ENCODE data around the gene PHF21B.

PHF21B gene

DNA sequence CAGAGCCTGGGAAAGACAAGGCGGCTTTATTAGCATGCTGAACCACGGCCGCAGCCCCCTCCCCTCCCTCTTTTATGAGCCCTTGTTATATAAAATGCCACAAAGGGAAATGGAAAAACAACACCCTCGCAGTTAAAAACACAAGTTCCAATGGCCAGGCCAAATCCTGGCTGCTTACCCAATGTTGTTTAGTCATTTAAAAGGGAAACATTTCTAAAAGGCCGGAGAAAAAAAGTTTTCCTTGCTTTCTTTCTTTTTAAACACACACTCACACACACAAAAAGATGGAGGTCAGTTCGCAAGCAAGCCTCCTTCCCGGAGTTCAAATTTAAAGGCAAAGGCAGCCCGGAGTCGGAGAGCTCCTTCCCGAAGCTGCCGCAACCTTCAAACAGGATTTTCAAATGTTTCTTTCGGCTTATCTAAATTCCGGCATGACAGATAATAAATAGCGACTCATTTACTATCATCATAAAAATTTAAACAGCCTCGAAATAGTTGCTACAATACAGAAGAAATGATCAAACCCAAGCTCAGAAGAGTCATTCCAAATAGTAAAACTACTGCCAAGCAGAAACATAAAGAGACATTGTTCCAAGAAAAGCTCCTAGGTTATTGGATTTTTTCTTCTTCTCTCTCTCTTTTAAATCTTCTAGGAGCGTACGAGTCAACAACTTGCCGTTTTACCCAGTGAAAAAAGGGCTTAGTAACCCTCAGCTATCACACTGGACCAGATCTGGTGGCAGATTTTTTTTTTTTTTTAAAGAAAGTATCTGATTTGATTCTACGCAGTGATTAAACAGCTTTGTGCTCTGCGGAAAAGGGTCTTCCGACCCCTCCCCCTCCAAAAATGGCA is 3.5 kb downstream of the PHF21B start:
- peaks cover 2% of the 10 kb centered on the region for H3K36me3 Mint-ChIP-seq
- CTCF ChIA-PET: no interaction called here
- no peak for DNase-seq
- no peaks in the 10 kb centered on the region for H3K9me3 Mint-ChIP-seq
- H3K27ac Mint-ChIP-seq: no peak overlapping the region
- H3K27me3 Mint-ChIP-seq: peaks cover 73% of the 10 kb centered on the region
- H3K4me3 Mint-ChIP-seq: no peak overlapping the region
- H3K4me1 Mint-ChIP-seq: peaks cover 11% of the 10 kb centered on the region

- no peak overlapping the region for H3K27ac Mint-ChIP-seq
- H3K27me3 Mint-ChIP-seq: peaks cover 33% of the 10 kb centered on the region
- no peaks in the 10 kb centered on the region for H3K36me3 Mint-ChIP-seq
- H3K4me1 Mint-ChIP-seq: peaks cover 4% of the 10 kb centered on the region
- H3K4me3 Mint-ChIP-seq: no peak overlapping the region
- H3K9me3 Mint-ChIP-seq: no peaks in the 10 kb centered on the region
- no peak for DNase-seq
- CTCF ChIA-PET: no interaction called here
Observed at GRCh38 chr22:45001653-45002052, 8.2 kb downstream of the PHF21B start.

DNA sequence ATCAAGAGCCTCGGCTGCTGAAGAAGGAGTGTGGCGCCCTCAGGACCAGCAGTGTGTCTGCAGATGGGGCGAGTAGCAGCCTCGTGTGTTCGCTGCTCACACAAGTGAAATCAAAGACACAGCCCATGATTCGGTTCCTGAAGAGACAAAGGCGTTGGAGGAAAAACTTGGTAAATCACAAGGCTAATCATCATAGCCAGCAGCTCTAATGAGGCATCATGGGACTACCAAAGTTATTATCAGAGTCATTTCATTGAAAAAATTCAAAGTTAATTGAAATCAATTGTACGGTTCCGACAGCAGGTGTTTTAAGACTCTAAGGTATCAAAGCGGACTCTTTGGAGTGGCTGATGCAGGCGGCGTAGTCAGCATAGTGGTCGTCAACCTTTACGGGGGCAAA is 9.5 kb downstream of the PHF21B start:
- H3K4me1 Mint-ChIP-seq: no peaks in the 10 kb centered on the region
- DNase-seq: no peak
- peaks cover 20% of the 10 kb centered on the region for H3K27me3 Mint-ChIP-seq
- no peaks in the 10 kb centered on the region for H3K36me3 Mint-ChIP-seq
- no peaks in the 10 kb centered on the region for H3K9me3 Mint-ChIP-seq
- no peak overlapping the region for H3K4me3 Mint-ChIP-seq
- no peak overlapping the region for H3K27ac Mint-ChIP-seq
- CTCF ChIA-PET: no interaction called here

DNA sequence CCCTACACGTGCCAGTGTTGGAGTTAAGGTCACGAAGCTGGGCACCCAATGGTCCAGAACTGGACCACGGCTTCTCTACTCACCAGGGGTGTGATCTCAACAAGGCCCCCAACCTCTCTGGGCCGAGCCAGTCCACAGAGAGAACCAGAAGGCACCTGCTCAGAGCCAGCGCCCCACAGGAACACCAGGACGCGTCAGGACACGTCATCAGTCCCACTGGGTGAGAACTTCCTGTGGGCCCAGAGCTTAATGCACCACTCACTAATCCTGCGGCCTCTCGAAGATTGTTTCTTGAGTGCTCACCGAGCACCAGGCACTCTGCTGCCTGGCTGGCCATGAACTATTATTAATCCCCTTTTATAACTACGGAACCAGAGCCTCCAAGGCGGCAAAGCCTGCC is 10.1 kb downstream of the PHF21B start:
- no peaks in the 10 kb centered on the region for H3K4me1 Mint-ChIP-seq
- CTCF ChIA-PET: no interaction called here
- DNase-seq: no peak
- no peaks in the 10 kb centered on the region for H3K9me3 Mint-ChIP-seq
- no peak overlapping the region for H3K4me3 Mint-ChIP-seq
- no peak overlapping the region for H3K27ac Mint-ChIP-seq
- H3K36me3 Mint-ChIP-seq: no peaks in the 10 kb centered on the region
- peaks cover 13% of the 10 kb centered on the region for H3K27me3 Mint-ChIP-seq

DNA sequence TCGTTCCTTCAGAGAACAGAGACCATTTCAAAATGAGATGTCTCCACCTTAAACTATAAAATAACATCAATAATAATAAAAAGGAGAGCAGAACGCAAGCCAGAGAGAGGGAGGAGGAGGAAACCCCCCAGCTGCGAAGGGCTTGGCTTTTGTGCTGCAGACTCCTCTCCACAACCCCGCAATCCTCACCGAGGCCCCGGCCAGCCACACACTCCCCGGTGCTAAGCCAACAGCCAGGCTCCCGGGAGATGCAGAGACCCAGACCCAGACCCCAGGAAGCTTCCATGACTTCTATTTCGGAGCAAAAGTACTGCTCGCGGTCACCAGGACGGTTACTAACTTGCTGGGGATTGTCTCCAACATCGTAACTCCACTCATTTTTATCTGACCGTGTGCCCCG is 10.6 kb downstream of the PHF21B start:
- Mint-ChIP-seq H3K36me3 (no peaks in the 10 kb centered on the region), H3K27me3 (peaks cover 9% of the 10 kb centered on the region), H3K9me3 (no peaks in the 10 kb centered on the region), H3K4me3 (no peak overlapping the region), H3K27ac (no peak overlapping the region), H3K4me1 (no peaks in the 10 kb centered on the region)
- no peak for DNase-seq
- CTCF ChIA-PET: no interaction called here

DNA sequence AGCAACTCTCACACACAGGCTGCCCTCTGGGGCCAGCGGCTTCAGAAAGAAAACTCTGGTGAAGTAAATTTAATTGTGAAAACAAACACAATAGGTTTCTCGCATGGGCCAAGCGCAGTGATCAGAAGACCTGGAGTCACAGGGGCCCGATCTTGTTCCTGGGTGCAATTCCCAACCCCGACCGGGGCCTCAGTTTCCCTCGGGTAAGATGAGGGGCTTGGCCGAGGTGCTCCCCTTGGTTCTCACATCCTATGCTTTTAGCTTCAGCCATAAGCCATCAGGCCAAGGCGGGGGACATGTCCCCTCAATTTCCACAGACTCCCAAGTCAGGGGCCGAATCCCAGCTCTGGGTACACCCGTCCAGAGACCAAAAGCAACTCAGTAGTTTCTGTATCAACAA is 11.5 kb downstream of the PHF21B start:
- no peaks in the 10 kb centered on the region for H3K4me1 Mint-ChIP-seq
- H3K27ac Mint-ChIP-seq: no peak overlapping the region
- CTCF ChIA-PET: no interaction called here
- H3K4me3 Mint-ChIP-seq: no peak overlapping the region
- peaks cover 3% of the 10 kb centered on the region for H3K27me3 Mint-ChIP-seq
- H3K9me3 Mint-ChIP-seq: no peaks in the 10 kb centered on the region
- no peaks in the 10 kb centered on the region for H3K36me3 Mint-ChIP-seq
- no peak for DNase-seq

- CTCF ChIA-PET: no interaction called here
- Mint-ChIP-seq H3K4me3 (no peak overlapping the region), H3K36me3 (no peaks in the 10 kb centered on the region), H3K27me3 (no peaks in the 10 kb centered on the region), H3K27ac (no peak overlapping the region), H3K4me1 (no peaks in the 10 kb centered on the region), H3K9me3 (no peaks in the 10 kb centered on the region)
- DNase-seq: no peak
Observed at GRCh38 chr22:44997060-44997459, 12.7 kb downstream of the PHF21B start.

DNA sequence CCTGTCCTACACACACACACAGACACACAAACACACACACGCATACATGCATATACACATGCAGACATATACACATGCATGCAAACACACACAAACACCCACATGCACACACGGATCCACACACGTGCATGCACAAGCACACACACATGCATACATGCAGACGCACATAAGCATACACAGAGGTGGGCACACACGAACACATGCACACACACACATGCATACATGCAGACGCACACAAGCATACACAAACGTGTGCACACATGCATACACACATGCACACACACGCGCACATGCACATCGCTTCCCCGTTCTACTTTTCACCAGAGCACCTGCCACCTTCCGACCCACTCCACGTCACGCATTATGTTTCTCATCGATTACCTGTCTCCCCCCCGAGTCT is 13.2 kb downstream of the PHF21B start:
- CTCF ChIA-PET: no interaction called here
- Mint-ChIP-seq H3K9me3 (no peaks in the 10 kb centered on the region), H3K36me3 (no peaks in the 10 kb centered on the region), H3K27ac (no peak overlapping the region), H3K4me1 (no peaks in the 10 kb centered on the region), H3K27me3 (no peaks in the 10 kb centered on the region), H3K4me3 (no peak overlapping the region)
- DNase-seq: no peak

DNA sequence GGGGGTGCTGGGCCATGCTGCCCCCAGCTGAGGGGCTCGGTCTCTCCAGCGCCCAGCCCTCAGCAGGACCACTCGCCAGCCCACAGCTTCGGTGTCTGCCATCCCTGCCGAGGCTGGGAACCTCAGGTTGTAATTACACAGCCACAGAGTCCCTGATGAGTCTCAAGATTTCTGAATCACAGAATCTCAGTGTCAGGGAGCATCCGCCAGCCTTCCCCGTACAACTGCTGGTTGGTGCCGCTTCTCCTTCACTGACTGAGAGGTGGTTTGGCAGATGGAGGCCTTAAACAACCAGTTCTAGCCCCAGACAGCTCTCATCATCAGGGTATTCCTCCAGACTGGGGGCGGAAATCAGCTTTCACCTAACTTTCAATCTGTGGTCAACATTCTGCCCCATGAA is 13.7 kb downstream of the PHF21B start:
- no peak for DNase-seq
- Mint-ChIP-seq H3K27ac (no peak overlapping the region), H3K4me1 (no peaks in the 10 kb centered on the region), H3K4me3 (no peak overlapping the region), H3K36me3 (no peaks in the 10 kb centered on the region), H3K9me3 (no peaks in the 10 kb centered on the region), H3K27me3 (no peaks in the 10 kb centered on the region)
- CTCF ChIA-PET: no interaction called here

- H3K36me3 Mint-ChIP-seq: no peaks in the 10 kb centered on the region
- H3K27me3 Mint-ChIP-seq: no peaks in the 10 kb centered on the region
- DNase-seq: no peak
- CTCF ChIA-PET: no interaction called here
- H3K4me3 Mint-ChIP-seq: no peak overlapping the region
- no peaks in the 10 kb centered on the region for H3K4me1 Mint-ChIP-seq
- H3K9me3 Mint-ChIP-seq: no peaks in the 10 kb centered on the region
- no peak overlapping the region for H3K27ac Mint-ChIP-seq
Observed at GRCh38 chr22:44995715-44996114, 14.1 kb downstream of the PHF21B start.

DNA sequence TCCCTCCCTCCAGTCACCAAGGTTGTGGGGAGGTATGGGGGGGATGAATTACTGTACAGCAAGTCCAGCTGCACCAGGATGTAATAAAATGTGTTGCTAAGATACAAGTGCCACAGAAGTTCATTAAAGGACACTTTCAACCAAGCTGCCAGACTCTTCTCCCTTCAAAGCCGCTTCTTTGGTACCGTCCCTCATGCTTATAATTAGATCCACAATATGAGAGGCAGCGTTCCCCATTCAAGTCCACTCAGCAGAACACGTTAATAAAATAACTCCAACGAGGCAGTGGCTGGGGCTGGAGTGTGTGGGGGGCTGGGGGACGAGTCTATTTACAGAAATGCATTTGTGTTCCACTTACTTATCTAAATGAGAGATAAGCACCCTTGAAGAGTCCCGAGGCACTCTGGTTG is 14.7 kb downstream of the PHF21B start:
- no peaks in the 10 kb centered on the region for H3K27me3 Mint-ChIP-seq
- no peak overlapping the region for H3K27ac Mint-ChIP-seq
- H3K4me1 Mint-ChIP-seq: no peaks in the 10 kb centered on the region
- no peaks in the 10 kb centered on the region for H3K36me3 Mint-ChIP-seq
- H3K9me3 Mint-ChIP-seq: no peaks in the 10 kb centered on the region
- CTCF ChIA-PET: no interaction called here
- DNase-seq: no peak
- H3K4me3 Mint-ChIP-seq: no peak overlapping the region

DNA sequence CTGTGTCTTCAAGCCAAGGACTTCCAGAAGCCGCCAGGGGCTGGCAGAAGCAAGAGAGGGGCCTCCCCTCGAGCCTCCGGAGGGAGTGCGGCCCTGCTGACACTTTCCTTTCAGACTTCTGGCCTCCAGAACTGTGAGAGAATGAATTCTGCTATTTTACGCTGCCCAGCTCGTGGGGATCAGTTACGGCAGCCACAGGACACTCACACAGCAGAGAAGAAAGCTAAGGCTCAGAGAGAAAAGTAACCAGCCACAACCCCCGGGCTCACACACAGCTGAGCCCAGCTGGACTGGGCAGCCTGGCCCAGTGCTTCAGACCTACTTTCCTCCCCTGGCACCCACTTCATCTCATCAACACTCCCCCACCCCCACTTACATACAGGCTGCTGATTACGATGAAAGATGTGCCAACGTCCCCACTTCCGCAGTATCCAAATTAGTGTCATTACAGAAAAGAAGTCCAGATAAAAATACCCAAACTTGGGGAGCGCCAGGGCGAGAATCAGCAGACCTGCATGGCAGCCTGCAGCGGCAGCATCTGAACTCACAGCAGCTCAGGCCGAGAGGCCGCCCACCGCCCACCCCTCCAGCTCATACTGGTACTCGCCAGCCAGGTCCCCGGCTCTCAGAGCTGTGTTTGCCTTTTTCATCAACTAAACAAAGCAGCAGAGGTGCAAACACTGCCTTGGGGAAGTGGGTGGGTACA is 15.3 kb downstream of the PHF21B start:
- Mint-ChIP-seq H3K9me3 (no peaks in the 10 kb centered on the region), H3K36me3 (no peaks in the 10 kb centered on the region), H3K4me3 (no peak overlapping the region), H3K4me1 (no peaks in the 10 kb centered on the region), H3K27ac (no peak overlapping the region), H3K27me3 (no peaks in the 10 kb centered on the region)
- CTCF ChIA-PET: no interaction called here
- DNase-seq: no peak

DNA sequence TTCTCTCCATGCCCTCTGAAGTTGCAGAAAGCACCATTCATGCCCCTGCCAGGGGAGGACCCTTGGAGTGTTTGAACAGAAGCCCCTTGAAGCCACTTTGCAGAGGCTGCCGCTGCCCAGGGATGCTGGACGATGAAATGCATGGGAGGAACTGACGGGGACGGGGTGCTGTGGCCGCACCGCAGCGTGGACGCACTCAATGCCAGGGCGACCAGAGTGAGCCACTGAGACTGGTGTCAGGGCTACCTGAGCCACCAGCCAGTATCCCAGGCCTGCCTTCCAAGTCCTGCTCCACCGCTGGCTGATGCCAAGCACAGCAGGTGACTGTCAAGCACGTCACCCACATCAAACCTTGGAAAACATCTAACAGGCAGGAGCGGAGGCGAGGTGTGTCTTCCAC is 17.6 kb downstream of the PHF21B start:
- DNase-seq: no peak

GRCh38 chr22:44991218-44991617 is 18.6 kb downstream of the PHF21B start:
- no peaks in the 10 kb centered on the region for H3K9me3 Mint-ChIP-seq
- no peak overlapping the region for H3K4me3 Mint-ChIP-seq
- no peaks in the 10 kb centered on the region for H3K4me1 Mint-ChIP-seq
- CTCF ChIA-PET: no interaction called here
- H3K36me3 Mint-ChIP-seq: no peaks in the 10 kb centered on the region
- no peak overlapping the region for H3K27ac Mint-ChIP-seq
- H3K27me3 Mint-ChIP-seq: no peaks in the 10 kb centered on the region
- DNase-seq: no peak

More for the DNA sequence above, 17.6 kb downstream of the PHF21B start:
- Mint-ChIP-seq H3K9me3 (no peaks in the 10 kb centered on the region), H3K27ac (no peak overlapping the region), H3K4me1 (no peaks in the 10 kb centered on the region), H3K27me3 (no peaks in the 10 kb centered on the region), H3K4me3 (no peak overlapping the region), H3K36me3 (no peaks in the 10 kb centered on the region)
- CTCF ChIA-PET: no interaction called here

DNA sequence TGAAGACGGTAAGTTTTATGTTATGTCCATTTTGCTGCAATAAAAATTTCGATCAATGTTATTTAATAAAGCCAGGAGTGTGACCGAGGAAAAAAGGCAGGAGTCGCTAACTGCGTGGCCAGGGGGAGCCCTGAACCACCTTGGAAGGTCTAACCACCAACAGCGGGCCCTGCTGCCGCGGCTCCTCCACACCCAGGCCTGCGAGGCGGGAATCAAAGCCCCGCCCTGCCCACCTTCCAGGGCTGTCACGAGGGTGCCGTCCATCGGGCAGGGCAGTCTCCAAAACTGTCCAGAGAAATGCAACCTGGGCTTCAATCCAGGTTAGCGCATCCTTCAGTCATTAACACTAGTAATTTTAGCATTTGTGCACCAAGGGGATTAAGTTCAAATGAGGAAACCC is 19.0 kb downstream of the PHF21B start:
- H3K4me3 Mint-ChIP-seq: no peak overlapping the region
- no peak overlapping the region for H3K27ac Mint-ChIP-seq
- H3K36me3 Mint-ChIP-seq: no peaks in the 10 kb centered on the region
- no peaks in the 10 kb centered on the region for H3K27me3 Mint-ChIP-seq
- H3K4me1 Mint-ChIP-seq: no peaks in the 10 kb centered on the region
- DNase-seq: no peak
- H3K9me3 Mint-ChIP-seq: no peaks in the 10 kb centered on the region
- CTCF ChIA-PET: no interaction called here

Data from activated naive CD4-positive, alpha-beta T cell treated with anti-CD3 and anti-CD28 coated beads, Interleukin-2, amount 10 ng/mL, durations not matched to agents 7 days and 5 days (primary cell).